GM12874 (cell line): ENCODE measurements around the gene RNF43.

Experiments
- CTCF ChIP-seq: IDR thresholded peaks from 2 replicates; pipeline ENCODE4 v1.5.1; 2011; ENCODE audit warnings: low read depth, mild to moderate bottlenecking, control low read depth, low read length, moderate library complexity; ENCODE audit not compliant: insufficient read depth

The RNF43 gene

GRCh38 chr17:58375256-58375655 is 42.1 kb downstream of the RNF43 start:
- no peak for TF ChIP-seq CTCF

DNA sequence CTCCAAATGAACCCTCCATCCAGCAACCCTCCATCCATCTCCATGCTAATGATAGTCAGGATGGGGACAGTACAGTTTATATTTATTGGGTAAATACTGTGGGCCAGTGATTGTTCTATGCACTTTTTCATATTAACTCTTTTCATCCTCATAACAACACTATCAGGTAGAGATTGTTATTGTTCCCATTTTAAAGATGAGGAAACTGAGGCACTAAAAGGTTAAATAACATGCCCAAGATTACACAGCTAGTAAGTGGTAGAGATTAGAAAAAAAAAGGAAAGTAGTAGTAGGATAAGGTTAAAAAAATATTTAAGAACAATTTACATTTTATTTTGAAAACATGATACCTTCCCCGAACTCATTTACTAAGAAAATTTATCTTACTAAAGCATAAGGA is 43.4 kb downstream of the RNF43 start:
- no peak for TF ChIP-seq CTCF

GRCh38 chr17:58373003-58373402 is 44.3 kb downstream of the RNF43 start:
- no peak for TF ChIP-seq CTCF

- no peak for TF ChIP-seq CTCF
Measured at GRCh38 chr17:58371300-58371950, 45.9 kb downstream of the RNF43 start.

DNA sequence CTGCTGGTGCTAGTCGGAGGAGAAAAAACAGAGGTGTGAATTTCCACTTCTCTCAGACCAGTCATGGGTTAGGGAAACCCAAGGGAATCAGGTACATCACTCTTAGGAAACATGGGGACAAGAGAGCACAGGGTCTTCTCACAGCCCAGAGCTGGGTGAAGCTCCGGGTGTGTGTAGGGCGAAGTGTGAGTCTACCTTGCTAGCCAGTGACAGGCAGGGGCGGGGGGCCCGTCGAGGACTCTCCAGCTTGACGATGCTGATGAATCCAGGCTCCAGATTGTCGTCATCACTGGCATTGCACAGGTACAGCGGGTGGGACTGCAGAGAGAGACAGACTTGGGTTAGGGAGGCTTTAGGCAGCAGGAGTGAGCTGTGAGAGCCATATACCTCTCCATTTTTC is 46.6 kb downstream of the RNF43 start:
- no peak for TF ChIP-seq CTCF

GRCh38 chr17:58370309-58370708 is 47.0 kb downstream of the RNF43 start:
- no peak for TF ChIP-seq CTCF

GRCh38 chr17:58369214-58370031 is 47.9 kb downstream of the RNF43 start:
- no peak for TF ChIP-seq CTCF
